Activated naive CD8-positive, alpha-beta T cell treated with anti-CD3 and anti-CD28 coated beads, Interleukin-2, amount 10 ng/mL, durations not matched to agents 7 days and 5 days (primary cell): ENCODE data around the gene F13A1. TPM values are rescaled to one million over a fixed set of nuclear protein-coding genes. Genes with fewer than 3 reads are reported as not detected.

Experiments used
- ATAC-seq: fragments of 150-1000 bp; cut with Tn5 transposase; one replicate; pipeline ENCODE4 v1.10.0; 2021; ENCODE audit warnings: low read depth, moderate library complexity
- POLR2A ChIA-PET: fragments of 350-600 bp; sonication (Branson Sonifier 250); formaldehyde crosslinking; loops from one replicate; lab custom pipeline; 2021; ENCODE audit warnings: antibody characterized with exemption; lab: Charles Lee
- DNase-seq: peaks from one replicate; pipeline ENCODE4 v3.0.0; 2021
- H3K27ac Mint-ChIP-seq: one replicate; pipeline ENCODE4 v1.8.0; 2022; ENCODE audit warnings: mild to moderate bottlenecking, mixed read lengths
- H3K27me3 Mint-ChIP-seq: one replicate; pipeline ENCODE4 v1.8.0; 2022; ENCODE audit warnings: mild to moderate bottlenecking, moderate library complexity, mixed read lengths
- H3K36me3 Mint-ChIP-seq: one replicate; pipeline ENCODE4 v1.8.0; 2021; ENCODE audit warnings: mild to moderate bottlenecking, mixed read lengths
- H3K4me1 Mint-ChIP-seq: one replicate; pipeline ENCODE4 v1.8.0; 2021; ENCODE audit warnings: mixed read lengths
- H3K4me3 Mint-ChIP-seq: one replicate; pipeline ENCODE4 v1.8.0; 2022; ENCODE audit warnings: mild to moderate bottlenecking, moderate library complexity, mixed read lengths
- H3K9me3 Mint-ChIP-seq: one replicate; pipeline ENCODE4 v1.8.0; 2021; ENCODE audit warnings: mixed read lengths
- microRNA-seq: library from miRNA; unstranded; fragments of <30 nt; microRNA quantifications from one replicate; pipeline ENCODE4 v1.2.0, GENCODE V29; 2022
- total RNA-seq, 2 experiments: library from RNA; stranded (reverse); gene quantifications; one replicate each; pipeline ENCODE4 v1.2.3, GENCODE V29; 2021

The F13A1 gene
- total RNA-seq, 2 experiments from 2014 or later = 0.25 to 0.34 TPM

- Mint-ChIP-seq H3K36me3 (no peaks in the 10 kb centered on the region), H3K4me1 (no peaks in the 10 kb centered on the region), H3K9me3 (peaks cover 12% of the 10 kb centered on the region), H3K27ac (no peak overlapping the region), H3K4me3 (no peak overlapping the region), H3K27me3 (peaks cover 17% of the 10 kb centered on the region)
- no peak for DNase-seq
- no peak for ATAC-seq
- POLR2A ChIA-PET = no interaction called here
Measured at GRCh38 chr6:6105472-6106036, 214.9 kb downstream of the F13A1 start.

Small RNA genes within 50 kb of the gene (microRNA-seq; reads per million reads assigned to microRNA genes)
- gene MIR5683 = not detected
- not detected for gene MIR7853
